Psoas muscle (tissue), 8 donors: Measurements from ENCODE around the gene GSPT1. TPM values are rescaled to one million over a fixed set of nuclear protein-coding genes. Genes with fewer than 3 reads are reported as not detected.
A peak's percentile ranks its signal among the peaks of the same experiment; 100 is the strongest.
"Not testable (repeated sequence)": the region's sequence is repeated elsewhere in the genome, so short reads cannot be mapped to it uniquely, and the experiment has no call there.

Experiments used
- ATAC-seq, 4 donors: fragments of 200-7000 bp; cut with Tn5 transposase; one replicate each; pipeline ENCODE4 v1.9.1; 2020; ENCODE audit warnings: moderate library complexity in 3 of 4, mild to moderate bottlenecking in 2 of 4
- DNase-seq, 2 donors: peaks; one replicate each; pipeline ENCODE4 v3.0.0-alpha.2; 2020
- H3K27ac ChIP-seq: fragments of 200-600 bp; one replicate; pipeline ENCODE4 v1.8.0; 2022
- H3K27me3 ChIP-seq, 3 donors: fragments of 200-600 bp in 1 of 3; one replicate each; pipeline versions ENCODE4 v1.6.1 to v1.8.0; 2013 to 2022; ENCODE audit warnings: low read length in 2 of 3, mild to moderate bottlenecking in 2 of 3, moderate library complexity in 1 of 3; ENCODE audit not compliant: insufficient read depth in 3 of 3
- H3K36me3 ChIP-seq, 2 donors: fragments of 200-600 bp in 1 of 2; one replicate each; pipeline versions ENCODE4 v1.6.1 to v1.8.0; 2013 to 2022; ENCODE audit warnings: low read depth in 1 of 2, mild to moderate bottlenecking in 1 of 2, moderate library complexity in 1 of 2; ENCODE audit not compliant: insufficient read depth in 1 of 2
- H3K4me1 ChIP-seq: fragments of 200-600 bp; one replicate; pipeline ENCODE4 v1.8.0; 2022
- H3K4me3 ChIP-seq: fragments of 200-600 bp; one replicate; pipeline ENCODE4 v1.8.0; 2022; ENCODE audit warnings: mild to moderate bottlenecking
- H3K9me3 ChIP-seq: fragments of 200-600 bp; one replicate; pipeline ENCODE4 v1.8.0; 2022
- CTCF ChIP-seq: fragments of 200-600 bp; IDR thresholded peaks from one replicate; pipeline ENCODE4 v1.8.0; 2022; ENCODE audit warnings: antibody characterized with exemption
- WGBS, 3 donors: extraction: QIAGEN DNeasy Blood & Tissue Kit; methylation state at CpG; one replicate each; pipeline versions ENCODE4 v1.1.6 to v1.1.7; 2013; 5-methylcytosine and 5-hydroxymethylcytosine counted together
- intact Hi-C, 2 donors: fragments of 100-400 bp; cut with DNase I; formaldehyde crosslinking; loops; one replicate each; pipeline versions ENCODE4 v1.11.0 to v1.14.2; 2022
- polyA plus RNA-seq, 3 donors: library from polyadenylated mRNA; stranded (reverse); fragments of 200-250 nt; gene quantifications; one replicate each; pipeline ENCODE4 v1.2.3, GENCODE V29; 2013
- total RNA-seq, 4 donors: library from RNA; stranded (reverse); fragmentation: NEBNext Ultra II Directional in 2 of 4; extraction: Animal tissue kit (Norgen Biotek cat#: 25700) in 2 of 4; gene quantifications; one replicate each; pipeline versions ENCODE4 v1.2.1 to v1.2.4, GENCODE V29; 2021 to 2023
- donor health status: healthy with polysubstance abuse.
- donor health status: DM: no; HTN: no; CAD: no; lungs with moderate emphysema.
- donor health status: Bipolar disorder and iron deficiency.
- donor health status: healthy.
- donor health status: DM: yes; HTN: yes; CAD: no.
- donor health status: DM: no; HTN: no; CAD: no.
- donor health status: DM: no; HTN: no; CAD: no.
- donor health status: DM: yes; HTN: yes; CAD: no.

Gene GSPT1
- total and polyA plus RNA-seq, 7 donors: 89.2 to 259 (median 184) TPM

- 12 to 16% (median 15%) methylated on average over 4 of the region's 4 CpGs for WGBS, 3 donors
These were observed 33.8 kb upstream of the GSPT1 start for GRCh38 chr16:11949527-11949926.

GRCh38 chr16:11948819-11949218, 33.1 kb upstream of the GSPT1 start:
- ATAC-seq (no peak), DNase-seq (no peak)
- no peak overlapping the region for H3K4me3 ChIP-seq
- no peaks in the 10 kb centered on the region for H3K4me1 ChIP-seq
- H3K9me3 ChIP-seq: no peaks in the 10 kb centered on the region
- intact Hi-C loops: loop anchor here in 1 of 2 donors (1.0 kb wide), 1 partner anchor 118 kb away; no protein-coding TSS in a partner anchor
- WGBS, 3 donors: 85 to 90% (median 85%) methylated on average over 5 of the region's 5 CpGs
- TF ChIP-seq CTCF: no peak
- H3K36me3 ChIP-seq: no peaks in the 10 kb centered on the region
- H3K27ac ChIP-seq: no peak overlapping the region
- H3K27me3 ChIP-seq: no peaks in the 10 kb centered on the region

More at GRCh38 chr16:11949527-11949926, 33.8 kb upstream of the GSPT1 start:
- no peak overlapping the region for H3K4me3 ChIP-seq
- H3K36me3 ChIP-seq: no peaks in the 10 kb centered on the region
- ATAC-seq: peak in 3 of 4 donors; percentile 58 to 76 (median 61)
- no peak for DNase-seq
- TF ChIP-seq CTCF: peak; percentile 47
- intact Hi-C loops: loop anchor here in 1 of 2 donors (1.0 kb wide), 1 partner anchor 118 kb away; no protein-coding TSS in a partner anchor
- no peaks in the 10 kb centered on the region for H3K9me3 ChIP-seq
- H3K27me3 ChIP-seq: no peaks in the 10 kb centered on the region
- H3K4me1 ChIP-seq: no peaks in the 10 kb centered on the region
- no peak overlapping the region for H3K27ac ChIP-seq

GRCh38 chr16:11946433-11946832, 30.7 kb upstream of the GSPT1 start:
- no peak for TF ChIP-seq CTCF
- no peaks in the 10 kb centered on the region for H3K27me3 ChIP-seq
- H3K27ac ChIP-seq: no peak overlapping the region
- H3K4me1 ChIP-seq: no peaks in the 10 kb centered on the region
- 86 to 94% (median 90%) methylated on average over 3 of the region's 3 CpGs for WGBS, 3 donors
- no peaks in the 10 kb centered on the region for H3K36me3 ChIP-seq
- no peak for DNase-seq
- no peak for ATAC-seq
- H3K9me3 ChIP-seq: no peaks in the 10 kb centered on the region
- intact Hi-C loops: no loop called here
- H3K4me3 ChIP-seq: no peak overlapping the region

GRCh38 chr16:11941945-11942344, 26.2 kb upstream of the GSPT1 start, which contains the start of gene NPIPB2:
Gene NPIPB2, minus strand, starts transcription at chr16:11942045. Its CDS starts 0 bp downstream, at chr16:11942045.
- H3K4me1 ChIP-seq, H3K36me3 ChIP-seq, intact Hi-C loops, ATAC-seq, H3K4me3 ChIP-seq, H3K9me3 ChIP-seq, H3K27ac ChIP-seq, H3K27me3 ChIP-seq, DNase-seq: not testable (repeated sequence)
- 86 to 95% (median 87%) methylated on average over 3 of the region's 4 CpGs for WGBS, 3 donors

GRCh38 chr16:11927350-11927749, 11.6 kb upstream of the GSPT1 start:
- not testable (repeated sequence) for DNase-seq

GRCh38 chr16:11924046-11924445, 8.3 kb upstream of the GSPT1 start:
- DNase-seq, ATAC-seq, H3K27me3 ChIP-seq, H3K4me3 ChIP-seq, H3K4me1 ChIP-seq, H3K9me3 ChIP-seq, H3K36me3 ChIP-seq, H3K27ac ChIP-seq, intact Hi-C loops: not testable (repeated sequence)
- WGBS, 3 donors: 79 to 82% (median 80%) methylated on average over 10 of the region's 10 CpGs

More at GRCh38 chr16:11927350-11927749, 11.6 kb upstream of the GSPT1 start:
- H3K4me3 ChIP-seq, intact Hi-C loops, H3K27ac ChIP-seq, ATAC-seq, H3K9me3 ChIP-seq, H3K4me1 ChIP-seq, H3K27me3 ChIP-seq, H3K36me3 ChIP-seq: not testable (repeated sequence)
- WGBS, 3 donors: 84 to 86% (median 85%) methylated on average over 11 to 13 of the region's 13 CpGs
